ENCODE data around the gene RASEF. TPM values are rescaled to one million over a fixed set of nuclear protein-coding genes. Genes with fewer than 3 reads are reported as not detected.

Gene RASEF
- total RNA-seq, 1 experiment from 2014 or later = 2.2 TPM

DNA sequence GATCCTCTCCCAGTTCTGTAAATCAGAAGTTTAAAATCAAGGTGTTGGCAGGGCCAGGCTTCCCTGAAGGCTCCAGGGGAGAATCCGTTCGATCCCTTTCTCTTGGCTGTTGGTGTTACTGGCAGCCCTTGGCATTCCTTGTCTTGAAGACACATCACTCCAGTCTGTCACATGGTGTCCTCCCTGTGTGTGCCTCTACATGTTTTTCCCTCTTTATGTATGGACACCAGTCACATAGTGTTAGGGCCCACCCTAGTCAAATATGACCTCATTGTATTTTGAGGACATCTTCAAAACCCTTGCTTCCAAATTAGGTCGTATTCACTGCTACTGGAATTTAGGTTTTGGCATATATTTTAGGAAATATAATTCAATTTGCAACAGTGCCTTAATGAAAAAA is 94.6 kb downstream of the RASEF start:
- H3K9me3 ChIP-seq (ENCODE audit: control insufficient read depth, low read depth, low read length) = no peaks in the 10 kb centered on the region
- H3K79me2 ChIP-seq (ENCODE audit: insufficient read depth, low read length) = no peaks in the 10 kb centered on the region
- Mint-ChIP-seq H3K4me1 (no peaks in the 10 kb centered on the region), H3K9me3 (peaks cover 2 to 3% of the 10 kb centered on the region in 2 experiments; a peak in 3 of 5 replicates), H3K4me3 (no peak overlapping the region), H3K27me3 (ENCODE audit: low read depth) (no peaks in the 10 kb centered on the region), H3K27ac (no peak overlapping the region), H3K36me3 (ENCODE audit: insufficient read depth in 1 of 3, low read depth in 3 of 3) (no peaks in the 10 kb centered on the region; a peak in 1 of 7 replicates)
- H3K4me2 ChIP-seq (ENCODE audit: insufficient read depth, insufficient read length, low read length) = no peak overlapping the region
- H3K4ac ChIP-seq (ENCODE audit: low read depth, low read length) = no peak overlapping the region
- H3K14ac ChIP-seq (ENCODE audit: insufficient read depth, low read length) = no peak overlapping the region
- no peak overlapping the region for H4K8ac ChIP-seq (replicated peaks; ENCODE audit: insufficient read length, low read depth, low read length)
- H2BK12ac ChIP-seq (ENCODE audit: insufficient read length, low read depth, low read length) = no peak overlapping the region
- no peak overlapping the region for H2BK5ac ChIP-seq (ENCODE audit: insufficient read length, low read length)
- no peak overlapping the region for H2AK5ac ChIP-seq (ENCODE audit: insufficient read length, low read length)
- no peaks in the 10 kb centered on the region for H4K20me1 ChIP-seq (ENCODE audit: control insufficient read depth, insufficient read depth, insufficient read length)
- no peak overlapping the region for H2AFZ ChIP-seq (ENCODE audit: low read length)
- no peak overlapping the region for H3T11ph ChIP-seq (ENCODE audit: low read length)
- no CpG with 5 or more reads among the region's 3 CpGs for WGBS (ENCODE audit: extremely low coverage, insufficient read length, low lambda C conversion rate)
- H3K27ac ChIP-seq (ENCODE audit: insufficient read length, low read depth, low read length) = no peak overlapping the region
- H3K27me3 ChIP-seq (ENCODE audit: insufficient read depth, low read length) = no peaks in the 10 kb centered on the region
- H3K18ac ChIP-seq (ENCODE audit: insufficient read length, low read depth, low read length) = no peak overlapping the region
- no peak overlapping the region for H3K9ac ChIP-seq (ENCODE audit: extremely low read depth, insufficient read length, low read length)
- H4K5ac ChIP-seq (ENCODE audit: insufficient read length, low read depth, low read length) = no peak overlapping the region
- H3K79me1 ChIP-seq (ENCODE audit: insufficient read depth, low read depth, low read length, poor library complexity, severe bottlenecking) = no peaks in the 10 kb centered on the region
- H2BK120ac ChIP-seq (ENCODE audit: low read depth, low read length, poor library complexity, severe bottlenecking) = no peak overlapping the region
- H3K23me2 ChIP-seq (ENCODE audit: insufficient read length, low read depth, low read length, poor library complexity, severe bottlenecking) = no peaks in the 10 kb centered on the region
- H3K4me1 ChIP-seq (ENCODE audit: insufficient read depth, low read length) = no peaks in the 10 kb centered on the region
- no peak overlapping the region for H3K56ac ChIP-seq (ENCODE audit: insufficient read length, low read depth, low read length)
- H2BK15ac ChIP-seq (ENCODE audit: low read depth, low read length) = no peak overlapping the region
- no peak overlapping the region for H2BK20ac ChIP-seq (ENCODE audit: low read depth, low read length, poor library complexity, severe bottlenecking)
- TF ChIP-seq, protein P1, sequence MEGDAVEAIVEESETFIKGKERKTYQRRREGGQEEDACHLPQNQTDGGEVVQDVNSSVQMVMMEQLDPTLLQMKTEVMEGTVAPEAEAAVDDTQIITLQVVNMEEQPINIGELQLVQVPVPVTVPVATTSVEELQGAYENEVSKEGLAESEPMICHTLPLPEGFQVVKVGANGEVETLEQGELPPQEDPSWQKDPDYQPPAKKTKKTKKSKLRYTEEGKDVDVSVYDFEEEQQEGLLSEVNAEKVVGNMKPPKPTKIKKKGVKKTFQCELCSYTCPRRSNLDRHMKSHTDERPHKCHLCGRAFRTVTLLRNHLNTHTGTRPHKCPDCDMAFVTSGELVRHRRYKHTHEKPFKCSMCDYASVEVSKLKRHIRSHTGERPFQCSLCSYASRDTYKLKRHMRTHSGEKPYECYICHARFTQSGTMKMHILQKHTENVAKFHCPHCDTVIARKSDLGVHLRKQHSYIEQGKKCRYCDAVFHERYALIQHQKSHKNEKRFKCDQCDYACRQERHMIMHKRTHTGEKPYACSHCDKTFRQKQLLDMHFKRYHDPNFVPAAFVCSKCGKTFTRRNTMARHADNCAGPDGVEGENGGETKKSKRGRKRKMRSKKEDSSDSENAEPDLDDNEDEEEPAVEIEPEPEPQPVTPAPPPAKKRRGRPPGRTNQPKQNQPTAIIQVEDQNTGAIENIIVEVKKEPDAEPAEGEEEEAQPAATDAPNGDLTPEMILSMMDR (conservative IDR thresholded peaks at IDR 0.05) = no peak
- DNase-seq = no peak
- no peak overlapping the region for H4K91ac ChIP-seq (ENCODE audit: insufficient read length, low read depth, low read length)
- no peak overlapping the region for H3K23ac ChIP-seq (ENCODE audit: insufficient read length, low read depth, low read length)

All from H9 (cell line).